Vagina (tissue), 2 donors: Measurements from ENCODE around the gene OBSCN.

ENCODE experiments used
- CTCF ChIP-seq, 3 experiments: fragments of 450-650 bp in 2 of 3; fragments of 200-600 bp in 1 of 3; sonication (generic) in 1 of 3; IDR thresholded peaks; one replicate each; pipeline ENCODE4 v1.5.1; 2017 to 2019; ENCODE audit warnings: antibody characterized with exemption in 3 of 3, mild to moderate bottlenecking in 2 of 3, moderate library complexity in 2 of 3
- POLR2A ChIP-seq, 2 donors: fragments of 450-650 bp; IDR thresholded peaks; one replicate each; pipeline ENCODE4 v1.6.1; 2017; ENCODE audit warnings: antibody characterized with exemption in 2 of 2, mild to moderate bottlenecking in 2 of 2, moderate library complexity in 2 of 2
- POLR2AphosphoS5 ChIP-seq, 2 donors: sonication (generic); formaldehyde crosslinking; IDR thresholded peaks; one replicate each; pipeline ENCODE4 v1.9.0; 2017; ENCODE audit warnings: antibody characterized with exemption in 2 of 2, mild to moderate bottlenecking in 2 of 2, low read depth in 1 of 2; ENCODE audit not compliant: insufficient read depth in 1 of 2

- TF ChIP-seq POLR2AphosphoS5 (IDR thresholded peaks at IDR 0.05; ENCODE audit: insufficient read depth in 1 of 2, low read depth in 1 of 2): no peak
- TF ChIP-seq POLR2A (IDR thresholded peaks at IDR 0.05): no peak
- no peak for TF ChIP-seq CTCF (IDR thresholded peaks at IDR 0.05)
These were observed 167.9 kb downstream of the OBSCN start for GRCh38 chr1:228375578-228376261.
